HG03196 (cell line): ENCODE measurements around the gene UBP1.
"Not testable (repeated sequence)": the region's sequence is repeated elsewhere in the genome, so short reads cannot be mapped to it uniquely, and the experiment has no call there.

Experiments
- ATAC-seq: cut with Tn5 transposase; IDR thresholded peaks from one replicate; pipeline ENCODE4 v1.9.1; 2021; ENCODE audit not compliant: unreplicated experiment

Gene UBP1

GRCh38 chr3:33437556-33438283 lies 2.5 kb downstream of the UBP1 start:
- ATAC-seq, result no peak

GRCh38 chr3:33433843-33434242 lies 6.4 kb downstream of the UBP1 start:
- ATAC-seq, result no peak

GRCh38 chr3:33430571-33430970 lies 9.6 kb downstream of the UBP1 start:
- ATAC-seq, result no peak

- no peak for ATAC-seq
Observed at GRCh38 chr3:33430061-33430460, 10.1 kb downstream of the UBP1 start.

GRCh38 chr3:33429306-33429705 lies 10.9 kb downstream of the UBP1 start:
- not testable (repeated sequence) for ATAC-seq

- no peak for ATAC-seq
Observed at GRCh38 chr3:33428734-33429133, 11.5 kb downstream of the UBP1 start.

- ATAC-seq, result no peak
Observed at GRCh38 chr3:33426630-33427317, 13.4 kb downstream of the UBP1 start.

GRCh38 chr3:33426068-33426467 lies 14.1 kb downstream of the UBP1 start:
- ATAC-seq, result no peak

- no peak for ATAC-seq
Observed at GRCh38 chr3:33425453-33425852, 14.8 kb downstream of the UBP1 start.

GRCh38 chr3:33424606-33425452 lies 15.4 kb downstream of the UBP1 start:
- no peak for ATAC-seq

- no peak for ATAC-seq
Observed at GRCh38 chr3:33420966-33421365, 19.2 kb downstream of the UBP1 start.

- ATAC-seq, result no peak
Observed at GRCh38 chr3:33419948-33420347, 20.3 kb downstream of the UBP1 start.

- no peak for ATAC-seq
Observed at GRCh38 chr3:33417066-33417673, 23.0 kb downstream of the UBP1 start.

- not testable (repeated sequence) for ATAC-seq
Observed at GRCh38 chr3:33410816-33411215, 29.4 kb downstream of the UBP1 start.

- no peak for ATAC-seq
Observed at GRCh38 chr3:33403756-33404155, 36.4 kb downstream of the UBP1 start.

GRCh38 chr3:33402936-33403335 lies 37.3 kb downstream of the UBP1 start:
- no peak for ATAC-seq

- ATAC-seq, result no peak
Observed at GRCh38 chr3:33401781-33402180, 38.4 kb downstream of the UBP1 start.

- ATAC-seq, result no peak
Observed at GRCh38 chr3:33398410-33398809, 41.8 kb downstream of the UBP1 start.

- no peak for ATAC-seq
Observed at GRCh38 chr3:33395900-33396299, 44.3 kb downstream of the UBP1 start.

GRCh38 chr3:33394403-33395054 lies 45.7 kb downstream of the UBP1 start:
- no peak for ATAC-seq

GRCh38 chr3:33392703-33393125 lies 47.5 kb downstream of the UBP1 start:
- no peak for ATAC-seq
